SK-N-SH treated with all-trans-retinoic acid at 6 μM for 48 hours (cell line): Measurements from ENCODE around the gene A1BG.

Experiments
- ARNTL ChIP-seq: fragments of 450-650 bp; formaldehyde crosslinking; IDR thresholded peaks from 2 replicates; pipeline ENCODE4 v1.5.0; 2020; ENCODE audit warnings: low read depth, mild to moderate bottlenecking, moderate library complexity, borderline replicate concordance
- CSDC2 ChIP-seq: fragments of 250-450 bp; sonication (Bioruptor Pico); IDR thresholded peaks from 2 replicates; pipeline ENCODE4 v1.5.0; 2020; ENCODE audit warnings: mild to moderate bottlenecking, moderate library complexity
- ESRRG ChIP-seq: fragments of 250-450 bp; sonication (Bioruptor Pico); IDR thresholded peaks from 2 replicates; pipeline ENCODE4 v1.6.1; 2021; ENCODE audit warnings: mild to moderate bottlenecking
- RARB ChIP-seq: fragments of 250-450 bp; sonication (Bioruptor Pico); IDR thresholded peaks from 2 replicates; pipeline ENCODE4 v1.8.0; 2021; ENCODE audit warnings: mild to moderate bottlenecking, moderate library complexity
- ZFP3 ChIP-seq: fragments of 250-450 bp; sonication (Bioruptor Pico); IDR thresholded peaks from 2 replicates; pipeline ENCODE4 v1.5.0; 2020; ENCODE audit warnings: mild to moderate bottlenecking, moderate library complexity
- TF ChIP-seq, protein P1 (sequence below): fragments of 250-450 bp; sonication (Bioruptor Pico); IDR thresholded peaks from 2 replicates; pipeline ENCODE4 v1.5.1; 2020; ENCODE audit warnings: low read depth, mild to moderate bottlenecking, moderate library complexity

DNA sequence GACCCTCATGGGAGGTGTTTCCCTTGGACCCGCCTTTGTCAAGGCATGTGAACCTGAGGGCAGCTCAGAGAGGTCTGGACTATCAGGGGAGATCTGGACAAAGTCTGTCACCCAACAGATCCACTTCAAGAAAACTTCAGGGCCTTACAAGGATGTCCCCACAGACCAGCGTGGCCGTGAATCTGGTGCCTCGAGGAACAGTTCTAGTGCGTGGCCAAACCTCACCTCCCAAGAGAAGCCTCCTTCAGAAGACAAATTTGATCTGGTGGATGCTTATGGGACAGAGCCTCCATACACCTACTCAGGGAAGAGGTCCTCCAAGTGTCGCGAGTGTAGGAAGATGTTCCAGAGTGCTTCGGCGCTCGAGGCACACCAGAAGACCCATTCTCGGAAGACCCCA is 15.0 kb downstream of the A1BG start:
- TF ChIP-seq CSDC2 (CRISPR knock-in tag) (no peak), ARNTL (CRISPR knock-in tag) (no peak), ESRRG (CRISPR knock-in tag) (no peak), RARB (no peak), ZFP3 (CRISPR knock-in tag) (no peak)
- TF ChIP-seq, protein P1, sequence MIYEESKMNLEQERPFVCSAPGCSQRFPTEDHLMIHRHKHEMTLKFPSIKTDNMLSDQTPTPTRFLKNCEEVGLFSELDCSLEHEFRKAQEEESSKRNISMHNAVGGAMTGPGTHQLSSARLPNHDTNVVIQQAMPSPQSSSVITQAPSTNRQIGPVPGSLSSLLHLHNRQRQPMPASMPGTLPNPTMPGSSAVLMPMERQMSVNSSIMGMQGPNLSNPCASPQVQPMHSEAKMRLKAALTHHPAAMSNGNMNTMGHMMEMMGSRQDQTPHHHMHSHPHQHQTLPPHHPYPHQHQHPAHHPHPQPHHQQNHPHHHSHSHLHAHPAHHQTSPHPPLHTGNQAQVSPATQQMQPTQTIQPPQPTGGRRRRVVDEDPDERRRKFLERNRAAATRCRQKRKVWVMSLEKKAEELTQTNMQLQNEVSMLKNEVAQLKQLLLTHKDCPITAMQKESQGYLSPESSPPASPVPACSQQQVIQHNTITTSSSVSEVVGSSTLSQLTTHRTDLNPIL (CRISPR knock-in tag) = no peak
